HepG2 (cell line): ENCODE data around the gene TNNI3.

Experiments used
- CTCF ChIP-seq: sonication (generic); formaldehyde crosslinking; IDR thresholded peaks from 2 replicates; pipeline ENCODE4 v1.5.0; 2020; ENCODE audit warnings: mild to moderate bottlenecking, missing genetic modification reagents, moderate library complexity
- SP4 ChIP-seq: sonication (generic); formaldehyde crosslinking; IDR thresholded peaks from 2 replicates; pipeline ENCODE4 v1.8.1; 2023; ENCODE audit warnings: mild to moderate bottlenecking, missing genetic modification reagents
- TP53 ChIP-seq: sonication (generic); formaldehyde crosslinking; conservative IDR thresholded peaks from 2 replicates; pipeline ENCODE4 v1.4.0; 2020; ENCODE audit warnings: missing genetic modification reagents
- ZNF644 ChIP-seq: IDR thresholded peaks from 2 replicates; pipeline ENCODE4 v1.6.1; 2016; ENCODE audit warnings: low read depth

DNA sequence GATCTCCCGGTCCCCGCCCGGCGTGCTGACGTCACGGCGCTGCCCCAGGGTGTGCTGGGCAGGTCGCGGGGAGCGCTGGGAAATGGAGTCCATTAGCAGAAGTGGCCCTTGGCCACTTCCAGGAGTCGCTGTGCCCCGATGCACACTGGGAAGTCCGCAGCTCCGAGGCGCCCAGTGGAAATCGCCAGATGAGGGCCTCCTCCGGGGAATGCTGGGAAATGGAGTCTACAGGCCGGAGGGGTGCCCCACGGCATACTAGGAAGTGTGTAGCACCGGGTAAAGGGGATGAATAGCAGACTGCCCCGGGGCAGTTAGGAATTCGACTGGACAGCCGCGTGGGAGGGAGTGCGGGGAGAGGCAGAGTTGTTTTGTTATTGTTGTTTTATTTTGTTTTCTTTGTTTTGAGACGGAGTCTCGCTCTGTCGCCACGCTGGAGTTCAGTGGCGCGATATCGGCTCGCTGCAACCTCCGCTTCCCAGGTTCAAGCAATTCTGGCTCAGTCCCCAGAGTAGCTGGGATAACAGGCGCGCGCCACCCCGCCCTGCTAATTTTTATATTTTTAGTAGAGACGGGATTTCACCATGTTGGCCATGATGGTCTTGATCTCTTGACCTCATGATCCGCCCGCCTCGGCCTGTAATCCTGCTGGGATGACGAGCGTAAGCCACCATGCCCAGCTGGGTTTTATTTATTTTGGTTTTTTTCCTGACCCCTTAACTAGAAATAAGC is 39.7 kb downstream of the TNNI3 start:
- TF ChIP-seq CTCF (CRISPR knock-in tag): peak; percentile 12; the same call in 1 of the 2 replicates
- peak; percentile 56; the same call in 1 of the 2 replicates for TF ChIP-seq SP4 (CRISPR knock-in tag)
- no peak for TF ChIP-seq TP53 (CRISPR knock-in tag)
- no peak for TF ChIP-seq ZNF644 (CRISPR knock-in tag)
